Neural progenitor cell (in vitro differentiated cells): Measurements from ENCODE around the gene SVBP. TPM values are rescaled to one million over a fixed set of nuclear protein-coding genes. Genes with fewer than 3 reads are reported as not detected.

Source experiments
- DNase-seq: peaks from one replicate; pipeline ENCODE4 v3.0.0-alpha.2; 2016; ENCODE audit warnings: low spot score
- H2AFZ ChIP-seq: fragments of 200-600 bp; sonication (generic); replicated peaks from 2 replicates; pipeline ENCODE4 v1.6.1; 2016; ENCODE audit warnings: antibody characterized with exemption
- H3F3A ChIP-seq: fragments of 200-600 bp; sonication (generic); 2 replicates; pipeline ENCODE4 v1.6.1; 2016; ENCODE audit warnings: antibody characterized with exemption, low read depth
- H3K27ac ChIP-seq: fragments of 200-600 bp; sonication (generic); 2 replicates; pipeline ENCODE4 v1.5.1; 2016; ENCODE audit warnings: mild to moderate bottlenecking
- H3K27me3 ChIP-seq: fragments of 200-600 bp; sonication (generic); 2 replicates; pipeline ENCODE4 v1.6.1; 2016; ENCODE audit warnings: mild to moderate bottlenecking, moderate library complexity
- H3K36me3 ChIP-seq: fragments of 200-600 bp; sonication (generic); 2 replicates; pipeline ENCODE4 v1.5.1; 2016
- H3K4me1 ChIP-seq: fragments of 200-600 bp; sonication (generic); 2 replicates; pipeline ENCODE4 v1.6.1; 2016; ENCODE audit warnings: mixed run types
- H3K4me2 ChIP-seq: fragments of 200-600 bp; sonication (generic); 2 replicates; pipeline ENCODE4 v1.6.1; 2016
- H3K4me3 ChIP-seq: fragments of 200-600 bp; sonication (generic); 2 replicates; pipeline ENCODE4 v1.5.1; 2016
- H3K79me2 ChIP-seq: fragments of 200-600 bp; sonication (generic); 2 replicates; pipeline ENCODE4 v1.6.1; 2016; ENCODE audit warnings: low read depth
- H3K9ac ChIP-seq: fragments of 200-600 bp; sonication (generic); 2 replicates; pipeline ENCODE4 v1.6.1; 2016
- H3K9me3 ChIP-seq: fragments of 200-600 bp; sonication (generic); 2 replicates; pipeline ENCODE4 v1.5.1; 2016; ENCODE audit warnings: low read depth
- H4K20me1 ChIP-seq: fragments of 200-600 bp; sonication (generic); 2 replicates; pipeline ENCODE4 v1.6.1; 2016; ENCODE audit warnings: low read depth
- H3K27ac Mint-ChIP-seq: 3 replicates; pipeline ENCODE4 v1.8.0; 2021; ENCODE audit warnings: mixed read lengths
- H3K27me3 Mint-ChIP-seq: 2 replicates; pipeline ENCODE4 v1.8.0; 2022; ENCODE audit warnings: low read depth, mild to moderate bottlenecking, inconsistent platforms, moderate library complexity, mixed read lengths; ENCODE audit not compliant: insufficient read depth
- H3K36me3 Mint-ChIP-seq: 3 replicates; pipeline ENCODE4 v1.8.0; 2021; ENCODE audit warnings: mixed read lengths
- H3K4me1 Mint-ChIP-seq: 3 replicates; pipeline ENCODE4 v1.8.0; 2021; ENCODE audit warnings: mixed read lengths
- H3K4me3 Mint-ChIP-seq: 3 replicates; pipeline ENCODE4 v1.8.0; 2021; ENCODE audit warnings: mild to moderate bottlenecking, moderate library complexity, mixed read lengths
- H3K9me3 Mint-ChIP-seq: 3 replicates; pipeline ENCODE4 v1.8.0; 2020; ENCODE audit warnings: mixed read lengths
- CTCF ChIP-seq: fragments of 200-600 bp; sonication (generic); IDR thresholded peaks from 2 replicates; pipeline ENCODE4 v1.5.1; 2017; ENCODE audit warnings: antibody characterized with exemption, mild to moderate bottlenecking
- EZH2 ChIP-seq: fragments of 200-600 bp; sonication (generic); IDR thresholded peaks from 2 replicates; pipeline ENCODE4 v1.6.1; 2017; ENCODE audit warnings: antibody characterized with exemption, mild to moderate bottlenecking, moderate library complexity
- EZH2phosphoT487 ChIP-seq: fragments of 200-600 bp; sonication (generic); IDR thresholded peaks from 2 replicates; pipeline ENCODE4 v1.6.1; 2017; ENCODE audit warnings: antibody characterized with exemption
- total RNA-seq: library from RNA; depleted of rRNA; stranded (reverse); fragments of >200 nt; gene quantifications from 2 replicates; pipeline ENCODE4 v1.2.3, GENCODE V29; 2015; ENCODE audit warnings: low replicate concordance

Gene SVBP
- total RNA-seq, 1 donor from 2014 or later: 103 TPM

GRCh38 chr1:42835422-42835821 is 18.2 kb upstream of the SVBP start:
- Histone ChIP-seq H2AFZ (no peak overlapping the region), H3K4me2 (no peak overlapping the region), H3K4me3 (no peak overlapping the region), H3K36me3 (no peaks in the 10 kb centered on the region), H3K4me1 (peaks cover 8% of the 10 kb centered on the region), H3K9ac (no peak overlapping the region), H3K27me3 (no peaks in the 10 kb centered on the region), H3K79me2 (no peaks in the 10 kb centered on the region), H4K20me1 (no peaks in the 10 kb centered on the region), H3F3A (peaks cover 8% of the 10 kb centered on the region), H3K27ac (no peak overlapping the region), H3K9me3 (no peaks in the 10 kb centered on the region)
- no peak overlapping the region for H3K4me3 Mint-ChIP-seq
- H3K27me3 Mint-ChIP-seq: peaks cover 9% of the 10 kb centered on the region
- H3K36me3 Mint-ChIP-seq: peaks cover 3% of the 10 kb centered on the region
- no peak for DNase-seq
- peaks cover 3% of the 10 kb centered on the region for H3K9me3 Mint-ChIP-seq
- no peak for TF ChIP-seq CTCF
- no peak for TF ChIP-seq EZH2
- TF ChIP-seq EZH2phosphoT487: no peak
- H3K4me1 Mint-ChIP-seq: peaks cover 9% of the 10 kb centered on the region
- H3K27ac Mint-ChIP-seq: no peak overlapping the region

DNA sequence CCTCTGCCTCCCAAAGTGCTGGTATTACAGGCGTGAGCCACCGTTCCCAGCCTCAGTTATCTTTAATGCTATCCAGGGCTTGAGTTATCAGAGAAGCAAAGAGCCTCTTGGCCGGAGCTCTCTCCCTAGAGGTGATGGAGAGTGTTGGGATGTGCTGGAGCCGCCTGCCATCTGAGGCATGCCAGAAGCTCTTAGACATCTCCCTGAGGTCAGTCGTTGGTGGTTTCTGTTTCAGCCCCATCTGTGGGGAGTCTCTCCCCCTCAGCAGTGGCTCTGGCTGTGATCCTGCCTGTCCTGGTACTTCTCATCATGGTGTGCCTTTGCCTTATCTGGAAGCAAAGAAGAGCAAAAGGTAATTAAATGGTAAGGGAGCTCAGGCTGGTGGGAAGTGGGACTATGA is 17.6 kb upstream of the SVBP start:
- no peaks in the 10 kb centered on the region for H3K36me3 ChIP-seq
- no peak overlapping the region for H3K27ac Mint-ChIP-seq
- no peak overlapping the region for H3K9ac ChIP-seq
- H3F3A ChIP-seq: peaks cover 12% of the 10 kb centered on the region
- no peaks in the 10 kb centered on the region for H3K9me3 ChIP-seq
- H4K20me1 ChIP-seq: no peaks in the 10 kb centered on the region
- H3K4me3 Mint-ChIP-seq: no peak overlapping the region
- peaks cover 3% of the 10 kb centered on the region for H3K36me3 Mint-ChIP-seq
- H3K4me1 Mint-ChIP-seq: peaks cover 9% of the 10 kb centered on the region
- H2AFZ ChIP-seq: no peak overlapping the region
- H3K27me3 ChIP-seq: no peaks in the 10 kb centered on the region
- no peak overlapping the region for H3K4me2 ChIP-seq
- peaks cover 8% of the 10 kb centered on the region for H3K4me1 ChIP-seq
- no peaks in the 10 kb centered on the region for H3K79me2 ChIP-seq
- no peak for DNase-seq
- no peak overlapping the region for H3K4me3 ChIP-seq
- TF ChIP-seq EZH2 (no peak), CTCF (no peak)
- H3K27me3 Mint-ChIP-seq: peaks cover 9% of the 10 kb centered on the region
- H3K9me3 Mint-ChIP-seq: peaks cover 3% of the 10 kb centered on the region
- no peak overlapping the region for H3K27ac ChIP-seq

GRCh38 chr1:42833981-42834380 is 16.8 kb upstream of the SVBP start:
- H3K4me3 ChIP-seq: no peak overlapping the region
- H3K27ac Mint-ChIP-seq: no peak overlapping the region
- peaks cover 8% of the 10 kb centered on the region for H3K4me1 ChIP-seq
- no peak overlapping the region for H3K4me2 ChIP-seq
- no peak overlapping the region for H3K9ac ChIP-seq
- no peaks in the 10 kb centered on the region for H3K27me3 ChIP-seq
- H3K79me2 ChIP-seq: no peaks in the 10 kb centered on the region
- peaks cover 3% of the 10 kb centered on the region for H3K9me3 Mint-ChIP-seq
- H3K36me3 ChIP-seq: no peaks in the 10 kb centered on the region
- no peaks in the 10 kb centered on the region for H3K9me3 ChIP-seq
- peaks cover 9% of the 10 kb centered on the region for H3K27me3 Mint-ChIP-seq
- H3K4me1 Mint-ChIP-seq: peaks cover 17% of the 10 kb centered on the region
- H3K36me3 Mint-ChIP-seq: peaks cover 3% of the 10 kb centered on the region
- H4K20me1 ChIP-seq: no peaks in the 10 kb centered on the region
- H3F3A ChIP-seq: peaks cover 12% of the 10 kb centered on the region
- H2AFZ ChIP-seq: no peak overlapping the region
- no peak for DNase-seq
- no peak overlapping the region for H3K27ac ChIP-seq
- TF ChIP-seq CTCF (no peak), EZH2phosphoT487 (no peak), EZH2 (no peak)
- H3K4me3 Mint-ChIP-seq: no peak overlapping the region
